Measurements from ENCODE around the gene PPP1R18. TPM values are rescaled to one million over a fixed set of nuclear protein-coding genes. Genes with fewer than 3 reads are reported as not detected.

The PPP1R18 gene
- polyA plus RNA-seq, 4 donors: 39.5 to 41.7 (median 41.3) TPM

Other genes with a start within 250 kb of the PPP1R18 start
- gene HLA-E, start 197.1 kb downstream of the PPP1R18 start, polyA plus RNA-seq (ENCODE audit: insufficient read length in 4 of 4): 100 to 1,000 TPM; 121 to 129 (median 122) TPM
- gene GNL1, start 130.2 kb downstream of the PPP1R18 start, polyA plus RNA-seq (ENCODE audit: insufficient read length in 4 of 4): 100 to 1,000 TPM in 1 of 4 donors, 10 to 100 TPM in 3; 79.2 to 108 (median 85.3) TPM
- 10 to 100 TPM; 29.4 to 31.1 (median 29.9) TPM for gene PRR3, start 129.3 kb downstream of the PPP1R18 start, polyA plus RNA-seq (ENCODE audit: insufficient read length in 4 of 4)
- 10 to 100 TPM; 63.3 to 65.8 (median 64.9) TPM for gene ABCF1, start 115.2 kb downstream of the PPP1R18 start, polyA plus RNA-seq (ENCODE audit: insufficient read length in 4 of 4)
- gene PPP1R10, start 69.4 kb downstream of the PPP1R18 start, polyA plus RNA-seq (ENCODE audit: insufficient read length in 4 of 4): 10 to 100 TPM; 50.5 to 67.6 (median 58.4) TPM
- gene MRPS18B, start 68.8 kb downstream of the PPP1R18 start, polyA plus RNA-seq (ENCODE audit: insufficient read length in 4 of 4): 10 to 100 TPM; 60.6 to 69.1 (median 62.1) TPM
- 10 to 100 TPM; 34.9 to 42.2 (median 37.1) TPM for gene ATAT1, start 59.8 kb downstream of the PPP1R18 start, polyA plus RNA-seq (ENCODE audit: insufficient read length in 4 of 4)
- 10 to 100 TPM; 18.0 to 27.5 (median 23.4) TPM for gene C6orf136, start 39.5 kb downstream of the PPP1R18 start, polyA plus RNA-seq (ENCODE audit: insufficient read length in 4 of 4)
- 10 to 100 TPM; 35.9 to 44.1 (median 40.8) TPM for gene DHX16, start 13.6 kb downstream of the PPP1R18 start, polyA plus RNA-seq (ENCODE audit: insufficient read length in 4 of 4)
- gene NRM, start 4.3 kb upstream of the PPP1R18 start, polyA plus RNA-seq (ENCODE audit: insufficient read length in 4 of 4): 10 to 100 TPM; 37.6 to 39.7 (median 38.2) TPM
- gene MDC1, start 30.6 kb upstream of the PPP1R18 start, polyA plus RNA-seq (ENCODE audit: insufficient read length in 4 of 4): 10 to 100 TPM; 39.8 to 46.4 (median 41.5) TPM
- 1,000 to 10,000 TPM; 1,131 to 1,274 (median 1,215) TPM for gene TUBB, start 33.7 kb upstream of the PPP1R18 start, polyA plus RNA-seq (ENCODE audit: insufficient read length in 4 of 4)
- gene FLOT1, start 56.0 kb upstream of the PPP1R18 start, polyA plus RNA-seq (ENCODE audit: insufficient read length in 4 of 4): 100 to 1,000 TPM; 135 to 145 (median 143) TPM
- gene IER3, start 57.9 kb upstream of the PPP1R18 start, polyA plus RNA-seq (ENCODE audit: insufficient read length in 4 of 4): 10 to 100 TPM; 19.5 to 27.0 (median 25.1) TPM
- gene DDR1, start 197.9 kb upstream of the PPP1R18 start, polyA plus RNA-seq (ENCODE audit: insufficient read length in 4 of 4): 100 to 1,000 TPM; 164 to 211 (median 178) TPM
- 10 to 100 TPM; 41.7 to 47.1 (median 44.8) TPM for gene GTF2H4, start 221.6 kb upstream of the PPP1R18 start, polyA plus RNA-seq (ENCODE audit: insufficient read length in 4 of 4)
- gene VARS2, start 227.6 kb upstream of the PPP1R18 start, polyA plus RNA-seq (ENCODE audit: insufficient read length in 4 of 4): 10 to 100 TPM; 30.5 to 47.1 (median 35.5) TPM
- gene SFTA2, start 245.5 kb upstream of the PPP1R18 start, polyA plus RNA-seq (ENCODE audit: insufficient read length in 4 of 4): 1 to 10 TPM; 1.0 to 1.8 (median 1.5) TPM